H1 (cell line): ENCODE data around the gene ENKUR. TPM values are rescaled to one million over a fixed set of nuclear protein-coding genes. Genes with fewer than 3 reads are reported as not detected.

ENCODE experiments used
- CTCF ChIA-PET: fragments of 300-600 bp; sonication (Branson Sonifier 250); formaldehyde crosslinking; loops from one replicate; lab custom pipeline; 2021; ENCODE audit not compliant: partially characterized antibody; lab: Charles Lee
- POLR2A ChIA-PET: fragments of 300-600 bp; sonication (Branson Sonifier 250); formaldehyde crosslinking; loops from one replicate; lab custom pipeline; 2021; ENCODE audit warnings: inconsistent platforms; ENCODE audit not compliant: partially characterized antibody; lab: Charles Lee
- DNase-seq, 2 experiments: peaks; one replicate each; pipeline versions ENCODE4 v3.0.0 to v3.0.0-alpha.2; 2010 to 2022; ENCODE audit warnings: low spot score in 2 of 2, low read depth in 1 of 2, mixed read lengths in 1 of 2
- FAIRE-seq: peaks from 2 replicates; lab custom pipeline; 2011; peaks lifted over from hg19 to GRCh38; lab: Jason Lieb, UNC
- H2AFZ ChIP-seq: 2 replicates; pipeline ENCODE4 v1.8.1; 2012; ENCODE audit warnings: low read length, inconsistent platforms
- H2AK5ac ChIP-seq: 2 replicates; pipeline ENCODE4 v1.6.1; 2013; ENCODE audit warnings: low read depth, low read length
- H2BK120ac ChIP-seq: replicated peaks from 2 replicates; pipeline ENCODE3; 2013; ENCODE audit warnings: low read depth, low read length, inconsistent platforms
- H2BK12ac ChIP-seq: 2 replicates; pipeline ENCODE4 v1.6.1; 2013; ENCODE audit warnings: low read depth, low read length
- H2BK15ac ChIP-seq: 2 replicates; pipeline ENCODE4 v1.6.1; 2013; ENCODE audit warnings: low read length
- H2BK20ac ChIP-seq: 2 replicates; pipeline ENCODE4 v1.6.1; 2013; ENCODE audit warnings: low read length
- H2BK5ac ChIP-seq: 2 replicates; pipeline ENCODE4 v1.6.1; 2013; ENCODE audit warnings: low read depth, low read length
- H3K14ac ChIP-seq: 2 replicates; pipeline ENCODE4 v1.6.1; 2013; ENCODE audit warnings: inconsistent platforms; ENCODE audit not compliant: insufficient read length
- H3K18ac ChIP-seq: 2 replicates; pipeline ENCODE4 v1.6.1; 2013; ENCODE audit warnings: low read length; ENCODE audit errors: extremely low read depth
- H3K23ac ChIP-seq: 2 replicates; pipeline ENCODE4 v1.6.1; 2013; ENCODE audit warnings: inconsistent platforms; ENCODE audit not compliant: insufficient read length
- H3K23me2 ChIP-seq: 2 replicates; pipeline ENCODE4 v1.6.1; 2013; ENCODE audit warnings: low read depth, low read length
- H3K27ac ChIP-seq: 2 replicates; pipeline ENCODE4 v1.6.1; 2011; ENCODE audit warnings: low read depth, low read length, inconsistent platforms
- H3K27me3 ChIP-seq, 4 experiments: replicated peaks in 1 of 4; 1 replicate in 1 of 4; 2 replicates in 3 of 4; pipeline versions ENCODE4 v1.6.1 to v1.8.1; 2011 to 2013; ENCODE audit warnings: low read length in 3 of 4, mild to moderate bottlenecking in 3 of 4, inconsistent platforms in 2 of 4, mixed read lengths in 2 of 4, moderate library complexity in 1 of 4; ENCODE audit not compliant: control insufficient read depth in 3 of 4, insufficient read depth in 3 of 4; ENCODE audit errors: extremely low read depth in 1 of 4
- H3K36me3 ChIP-seq, 4 experiments: 2 replicates each; pipeline versions ENCODE4 v1.6.1 to v1.8.1; 2011 to 2013; ENCODE audit warnings: mild to moderate bottlenecking in 4 of 4, low read length in 3 of 4, moderate library complexity in 2 of 4, control low read depth in 1 of 4, inconsistent platforms in 1 of 4; ENCODE audit not compliant: insufficient read depth in 4 of 4, control insufficient read depth in 2 of 4
- H3K4ac ChIP-seq: replicated peaks from 2 replicates; pipeline ENCODE3; 2013; ENCODE audit warnings: low read length, low read depth, mixed read lengths, inconsistent platforms; ENCODE audit not compliant: insufficient read length
- H3K4me1 ChIP-seq, 4 experiments: replicated peaks in 1 of 4; 1 replicate in 1 of 4; 2 replicates in 3 of 4; pipeline versions ENCODE4 v1.6.1 to v1.8.1; 2011 to 2013; ENCODE audit warnings: low read length in 3 of 4, inconsistent platforms in 2 of 4, mixed read lengths in 1 of 4; ENCODE audit not compliant: insufficient read depth in 4 of 4, control insufficient read depth in 3 of 4
- H3K4me2 ChIP-seq, 2 experiments: 2 replicates each; pipeline versions ENCODE4 v1.6.1 to v1.8.1; 2011 to 2013; ENCODE audit warnings: low read depth in 2 of 2, low read length in 2 of 2, control low read depth in 1 of 2, inconsistent platforms in 1 of 2, mild to moderate bottlenecking in 1 of 2; ENCODE audit not compliant: insufficient read depth in 1 of 2
- H3K4me3 ChIP-seq, 4 experiments: fragments of 200-600, 300-600 bp in 1 of 4; sonication (generic), shearing (Covaris generic), sonication (Bioruptor Twin) in 1 of 4; 2 replicates each; pipeline versions ENCODE4 v1.5.1 to v1.8.1; 2011 to 2016; ENCODE audit warnings: low read length in 4 of 4, low read depth in 3 of 4, control low read depth in 2 of 4, inconsistent platforms in 2 of 4, mild to moderate bottlenecking in 2 of 4, mixed read lengths in 1 of 4, moderate library complexity in 1 of 4; ENCODE audit not compliant: insufficient read depth in 2 of 4; ENCODE audit errors: extremely low read depth in 1 of 4
- H3K56ac ChIP-seq: replicated peaks from 2 replicates; pipeline ENCODE3; 2013; ENCODE audit warnings: low read depth, mild to moderate bottlenecking, mixed read lengths, low read length, inconsistent platforms; ENCODE audit not compliant: insufficient read length
- H3K79me1 ChIP-seq: 2 replicates; pipeline ENCODE4 v1.6.1; 2013; ENCODE audit warnings: low read depth, low read length, control low read depth
- H3K79me2 ChIP-seq, 2 experiments: 2 replicates each; pipeline versions ENCODE4 v1.6.1 to v1.8.1; 2012 to 2013; ENCODE audit warnings: low read length in 2 of 2, mild to moderate bottlenecking in 2 of 2, inconsistent platforms in 1 of 2; ENCODE audit not compliant: insufficient read depth in 2 of 2, control insufficient read depth in 1 of 2
- H3K9ac ChIP-seq, 4 experiments: replicated peaks in 1 of 4; 1 replicate in 1 of 4; 2 replicates in 3 of 4; pipeline versions ENCODE4 v1.6.1 to v1.8.1; 2011 to 2013; ENCODE audit warnings: low read depth in 3 of 4, low read length in 3 of 4, control low read depth in 2 of 4, mild to moderate bottlenecking in 2 of 4, moderate library complexity in 2 of 4, inconsistent platforms in 1 of 4; ENCODE audit errors: extremely low read depth in 1 of 4
- H3K9me3 ChIP-seq, 2 experiments: 2 replicates each; pipeline versions ENCODE4 v1.6.1 to v1.8.1; 2012 to 2013; ENCODE audit warnings: mild to moderate bottlenecking in 2 of 2, moderate library complexity in 2 of 2, control low read depth in 1 of 2, inconsistent platforms in 1 of 2, low read depth in 1 of 2, low read length in 1 of 2, mixed read lengths in 1 of 2; ENCODE audit not compliant: insufficient read depth in 2 of 2
- H4K20me1 ChIP-seq, 2 experiments: replicated peaks in 1 of 2; 2 replicates each; pipeline versions ENCODE3 to v1.8.1; 2011 to 2013; ENCODE audit warnings: inconsistent platforms in 2 of 2, low read length in 2 of 2, mild to moderate bottlenecking in 1 of 2; ENCODE audit not compliant: insufficient read depth in 2 of 2, control insufficient read depth in 1 of 2
- H4K5ac ChIP-seq: 2 replicates; pipeline ENCODE4 v1.6.1; 2013; ENCODE audit warnings: low read length, low read depth, mixed read lengths, inconsistent platforms; ENCODE audit not compliant: insufficient read length
- H4K8ac ChIP-seq: 2 replicates; pipeline ENCODE4 v1.8.0; 2013; ENCODE audit warnings: mild to moderate bottlenecking, moderate library complexity, low read length, inconsistent platforms; ENCODE audit not compliant: insufficient read depth; ENCODE audit errors: extremely low read depth
- H4K91ac ChIP-seq: replicated peaks from 2 replicates; pipeline ENCODE3; 2013; ENCODE audit warnings: low read length, mixed read lengths, inconsistent platforms; ENCODE audit not compliant: insufficient read length
- MAFK ChIP-seq: IDR thresholded peaks from 2 replicates; pipeline ENCODE4 v1.6.1; 2012; ENCODE audit warnings: low read depth, mild to moderate bottlenecking, improper control_type of control experiment, low read length
- PHF8 ChIP-seq: fragments of 200-600 bp; sonication (generic); conservative IDR thresholded peaks from 2 replicates; pipeline ENCODE4 v1.7.1; 2012; ENCODE audit warnings: low read depth, mild to moderate bottlenecking, inconsistent platforms, low read length, moderate library complexity
- POLR2AphosphoS5 ChIP-seq: IDR thresholded peaks from 2 replicates; pipeline ENCODE4 v1.6.1; 2011; ENCODE audit warnings: low read depth, low read length
- RBBP5 ChIP-seq: IDR thresholded peaks from 2 replicates; pipeline ENCODE4 v1.7.1; 2012; ENCODE audit warnings: low read depth, mild to moderate bottlenecking, inconsistent platforms, low read length, moderate library complexity, borderline replicate concordance
- RFX5 ChIP-seq: IDR thresholded peaks from 2 replicates; pipeline ENCODE4 v1.6.1; 2011; ENCODE audit warnings: low read depth, low read length, improper control_type of control experiment, borderline replicate concordance
- SIN3A ChIP-seq, 2 experiments: IDR thresholded peaks in 1 of 2; conservative IDR thresholded peaks in 1 of 2; 2 replicates each; pipeline ENCODE4 v1.6.1; 2011 to 2012; ENCODE audit warnings: low read length in 2 of 2, improper control_type of control experiment in 1 of 2, low read depth in 1 of 2, mild to moderate bottlenecking in 1 of 2
- SIRT6 ChIP-seq: IDR thresholded peaks from one replicate; pipeline ENCODE4 v1.7.1; 2012; ENCODE audit warnings: low read length, inconsistent platforms
- TAF1 ChIP-seq: IDR thresholded peaks from 2 replicates; pipeline ENCODE4 v1.6.1; 2011; ENCODE audit warnings: mild to moderate bottlenecking, low read depth, low read length
- TBP ChIP-seq: IDR thresholded peaks from 2 replicates; pipeline ENCODE4 v1.6.1; 2011; ENCODE audit warnings: low read depth, low read length, improper control_type of control experiment
- WGBS, 2 experiments: shearing (Covaris generic) in 1 of 2; methylation state at CpG; one replicate each; pipeline versions ENCODE4 v1.1.6 to v1.1.7; 2013 to 2015; ENCODE audit warnings: low lambda C conversion rate in 2 of 2, mixed read lengths in 2 of 2, inconsistent platforms in 1 of 2, low coverage in 1 of 2, missing lambda C conversion rate in 1 of 2; ENCODE audit not compliant: insufficient replicate concordance in 2 of 2, insufficient coverage in 1 of 2, insufficient read length in 1 of 2; ENCODE audit errors: extremely low coverage in 1 of 2, missing lambda C conversion rate in 1 of 2; 5-methylcytosine and 5-hydroxymethylcytosine counted together
- polyA plus RNA-seq, 7 experiments: library from polyadenylated mRNA; depleted of rRNA in 3 of 7; stranded (reverse) in 5 of 7; unstranded in 2 of 7; fragments of >200 nt in 5 of 7; fragments of 200-250 nt in 2 of 7; gene quantifications; 1 replicate in 5 of 7; 2 replicates in 1 of 7; 4 replicates in 1 of 7; pipeline versions ENCODE4 v1.2.1 to v1.2.3, GENCODE V29; 2011 to 2013; ENCODE audit warnings: missing spikeins in 2 of 7, mixed read lengths in 2 of 7
- total RNA-seq: library from RNA; stranded (reverse); fragmentation: NEBNext Ultra II Directional; extraction: Animal tissue kit (Norgen Biotek cat#: 25700); gene quantifications from 2 replicates; pipeline ENCODE4 v1.2.1, GENCODE V29; 2021
- TF ChIP-seq, protein P1 (sequence below): IDR thresholded peaks from 2 replicates; pipeline ENCODE4 v1.6.1; 2011; ENCODE audit warnings: low read depth, mild to moderate bottlenecking, low read length; ENCODE audit not compliant: insufficient read depth
- TF ChIP-seq, protein P2 (sequence below): IDR thresholded peaks from 2 replicates; pipeline ENCODE4 v1.6.1; 2011; ENCODE audit warnings: low read length, improper control_type of control experiment
- TF ChIP-seq, protein P3 (sequence below): IDR thresholded peaks from 2 replicates; pipeline ENCODE4 v1.6.1; 2012; ENCODE audit warnings: inconsistent platforms

ENKUR gene
- total and polyA plus RNA-seq, 2 of the 8 experiments (the other 6 are each of a cell fraction or from before 2014, with no cell fraction given), result not detected

DNA sequence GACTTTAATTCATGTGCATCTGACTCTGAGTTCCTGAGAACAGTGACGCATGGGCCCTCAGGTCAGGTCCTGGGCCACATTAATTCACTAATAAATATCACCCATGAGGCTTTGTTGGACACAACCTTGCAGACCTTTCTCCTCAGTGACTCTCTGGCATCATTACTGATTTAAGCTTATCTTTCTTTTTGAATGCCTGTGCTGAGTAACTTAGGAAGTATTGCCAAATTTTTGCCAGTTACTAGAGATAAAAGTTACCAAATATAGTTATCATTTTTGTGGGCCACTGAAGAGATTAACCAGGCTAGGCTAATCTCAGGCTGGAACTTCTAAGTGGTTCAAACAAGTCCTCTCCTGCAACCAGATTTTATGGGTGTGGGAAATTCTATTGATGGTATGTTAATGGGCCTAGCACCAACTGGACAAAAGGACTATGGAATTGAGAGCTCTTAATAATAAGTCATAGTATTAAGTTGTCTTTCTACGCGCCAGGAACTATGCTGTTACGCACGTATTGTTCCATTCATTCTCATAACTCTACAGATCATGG lies 34.7 kb downstream of the ENKUR start:
- Histone ChIP-seq H2AK5ac (no peak overlapping the region), H3K9me3 (no peaks in the 10 kb centered on the region), H3K4me3 (no peak overlapping the region), H3K79me1 (no peaks in the 10 kb centered on the region), H3K4me1 (no peaks in the 10 kb centered on the region), H2BK15ac (no peak overlapping the region), H3K4ac (no peak overlapping the region), H4K91ac (no peak overlapping the region), H2BK12ac (no peak overlapping the region), H3K14ac (no peak overlapping the region), H3K9ac (no peak overlapping the region), H3K36me3 (no peaks in the 10 kb centered on the region), H3K18ac (no peak overlapping the region), H3K23me2 (no peaks in the 10 kb centered on the region), H3K27ac (no peak overlapping the region), H2BK20ac (no peak overlapping the region), H3K79me2 (no peaks in the 10 kb centered on the region), H3K27me3 (no peaks in the 10 kb centered on the region), H4K20me1 (no peaks in the 10 kb centered on the region), H2AFZ (no peak overlapping the region), H3K56ac (no peak overlapping the region), H4K5ac (no peak overlapping the region), H2BK120ac (no peak overlapping the region), H4K8ac (no peak overlapping the region), H3K23ac (no peak overlapping the region), H3K4me2 (no peak overlapping the region), H2BK5ac (no peak overlapping the region)
- no peak for DNase-seq
- WGBS, 2 experiments, result 97% methylated on average over 5 of the region's 5 CpGs; no CpG with 5 or more reads in 1 of the 2 experiments
- FAIRE-seq, result no peak
- CTCF ChIA-PET, result interaction anchor here (1.4 to 1.7 kb wide), 2 partner anchors 9 to 364 kb away, joined by 4 read pairs; no protein-coding TSS in a partner anchor
- POLR2A ChIA-PET, result no interaction called here
- TF ChIP-seq RBBP5 (no peak), RFX5 (no peak), POLR2AphosphoS5 (no peak), TAF1 (no peak), SIRT6 (no peak), PHF8 (no peak), TBP (no peak), MAFK (no peak), SIN3A (conservative IDR thresholded peaks at IDR 0.05 in 1 of 2, IDR thresholded peaks at IDR 0.05 in 1 of 2; ENCODE audit: low read depth in 1 of 2, low read length in 2 of 2) (no peak)
- TF ChIP-seq, protein P1, sequence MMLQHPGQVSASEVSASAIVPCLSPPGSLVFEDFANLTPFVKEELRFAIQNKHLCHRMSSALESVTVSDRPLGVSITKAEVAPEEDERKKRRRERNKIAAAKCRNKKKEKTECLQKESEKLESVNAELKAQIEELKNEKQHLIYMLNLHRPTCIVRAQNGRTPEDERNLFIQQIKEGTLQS, result no peak
- TF ChIP-seq, protein P2, sequence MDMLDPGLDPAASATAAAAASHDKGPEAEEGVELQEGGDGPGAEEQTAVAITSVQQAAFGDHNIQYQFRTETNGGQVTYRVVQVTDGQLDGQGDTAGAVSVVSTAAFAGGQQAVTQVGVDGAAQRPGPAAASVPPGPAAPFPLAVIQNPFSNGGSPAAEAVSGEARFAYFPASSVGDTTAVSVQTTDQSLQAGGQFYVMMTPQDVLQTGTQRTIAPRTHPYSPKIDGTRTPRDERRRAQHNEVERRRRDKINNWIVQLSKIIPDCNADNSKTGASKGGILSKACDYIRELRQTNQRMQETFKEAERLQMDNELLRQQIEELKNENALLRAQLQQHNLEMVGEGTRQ, result no peak
- TF ChIP-seq, protein P3, sequence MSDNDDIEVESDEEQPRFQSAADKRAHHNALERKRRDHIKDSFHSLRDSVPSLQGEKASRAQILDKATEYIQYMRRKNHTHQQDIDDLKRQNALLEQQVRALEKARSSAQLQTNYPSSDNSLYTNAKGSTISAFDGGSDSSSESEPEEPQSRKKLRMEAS, result no peak
